Stimulated activated CD4-positive, alpha-beta T cell treated with anti-CD3 and anti-CD28 coated beads, Interleukin-1b, Interleukin-23, amount 100 ng/mL, for 24 hours (primary cell): ENCODE results near the gene CTBP1.
"Not testable (repeated sequence)": the region's sequence is repeated elsewhere in the genome, so short reads cannot be mapped to it uniquely, and the experiment has no call there.

Experiments
- DNase-seq, 4 experiments: peaks; one replicate each; pipeline ENCODE4 v3.0.0-alpha.2; 2020; ENCODE audit warnings: low read depth in 4 of 4, low spot score in 1 of 4

CTBP1 gene

GRCh38 chr4:1248245-1249147 is at the start of gene CTBP1:
Gene CTBP1 (minus strand): TSS chr4:1249130. CDS start chr4:1241331, 7,799 bp downstream.
- DNase-seq = peak; percentile 63 to 72 (median 69)

GRCh38 chr4:1298461-1298860 is 49.5 kb upstream of the CTBP1 start:
- no peak for DNase-seq

GRCh38 chr4:1297456-1298325 is 48.8 kb upstream of the CTBP1 start:
- DNase-seq = no peak

GRCh38 chr4:1297023-1297395 is 48.1 kb upstream of the CTBP1 start:
- DNase-seq = no peak

GRCh38 chr4:1296324-1297022 is 47.5 kb upstream of the CTBP1 start:
- DNase-seq = no peak

GRCh38 chr4:1295405-1296055 is 46.6 kb upstream of the CTBP1 start:
- DNase-seq = no peak

GRCh38 chr4:1294891-1295290 is 46.0 kb upstream of the CTBP1 start:
- no peak for DNase-seq

- DNase-seq = no peak
These were observed 45.5 kb upstream of the CTBP1 start for GRCh38 chr4:1294424-1294823.

- no peak for DNase-seq
These were observed 45.1 kb upstream of the CTBP1 start for GRCh38 chr4:1293991-1294390.

- DNase-seq = no peak
These were observed 44.6 kb upstream of the CTBP1 start for GRCh38 chr4:1293531-1293941.

- not testable (repeated sequence) for DNase-seq
These were observed 43.7 kb upstream of the CTBP1 start for GRCh38 chr4:1292703-1293011.

- no peak for DNase-seq
These were observed 43.2 kb upstream of the CTBP1 start for GRCh38 chr4:1291996-1292702.

GRCh38 chr4:1291091-1291490 is 42.2 kb upstream of the CTBP1 start:
- DNase-seq = no peak

GRCh38 chr4:1290165-1290977 is 41.4 kb upstream of the CTBP1 start:
- no peak for DNase-seq

GRCh38 chr4:1289207-1290164 is 40.6 kb upstream of the CTBP1 start, which contains the start of gene MAEA:
Gene MAEA (plus strand): TSS chr4:1289891. CDS start chr4:1289914, 23 bp downstream.
- peak; percentile 88 to 95 (median 93) for DNase-seq

- no peak for DNase-seq
These were observed 39.9 kb upstream of the CTBP1 start for GRCh38 chr4:1288786-1289185.

- DNase-seq = peak in 1 of 4 experiments; percentile 38
These were observed 37.0 kb upstream of the CTBP1 start for GRCh38 chr4:1285790-1286553.
